8988T (cell line): Measurements from ENCODE around the gene DNAJC3.
"Not testable (repeated sequence)": the region's sequence is repeated elsewhere in the genome, so short reads cannot be mapped to it uniquely, and the experiment has no call there.

ENCODE experiments used
- DNase-seq: peaks from one replicate; pipeline ENCODE4 v3.0.0; 2011

DNAJC3 gene

DNA sequence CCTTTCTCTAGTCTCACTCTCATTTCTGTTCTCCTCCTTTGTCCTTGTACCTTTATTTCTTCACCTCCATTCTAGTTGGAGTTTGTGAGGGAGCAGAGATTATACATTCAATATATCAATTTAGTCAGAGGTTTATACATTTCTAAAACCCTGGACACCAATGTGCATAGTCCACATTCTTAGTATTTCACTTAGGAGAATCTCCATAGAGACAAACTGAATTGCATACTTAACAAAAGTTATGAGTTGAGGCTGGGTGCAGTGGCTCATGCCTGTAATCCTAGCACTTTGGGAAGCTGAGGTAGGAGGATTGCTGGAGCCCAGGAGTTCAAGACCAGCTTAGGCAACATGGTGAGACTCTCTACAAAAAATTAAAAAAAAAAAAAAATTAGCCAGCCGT lies 45.3 kb downstream of the DNAJC3 start:
- no peak for DNase-seq

DNA sequence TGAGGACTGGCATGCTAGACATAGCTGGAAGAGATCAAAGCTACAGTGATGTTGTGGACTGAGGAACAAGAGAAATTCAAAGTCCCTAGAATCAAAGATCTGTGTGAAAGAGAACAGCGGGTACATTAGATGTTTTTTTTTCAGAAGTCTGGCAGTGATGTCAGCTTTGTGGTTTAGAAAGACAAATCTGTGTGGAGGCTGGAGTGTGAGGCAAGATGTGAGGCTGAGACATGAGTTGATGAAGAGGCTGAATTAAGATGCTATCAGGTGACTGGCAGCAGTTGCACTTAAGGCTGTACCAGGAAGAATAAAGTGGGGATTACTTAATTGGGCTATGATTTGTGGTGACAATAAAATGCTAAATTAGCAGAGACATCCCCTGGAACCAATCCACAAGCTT lies 46.5 kb downstream of the DNAJC3 start:
- no peak for DNase-seq

DNA sequence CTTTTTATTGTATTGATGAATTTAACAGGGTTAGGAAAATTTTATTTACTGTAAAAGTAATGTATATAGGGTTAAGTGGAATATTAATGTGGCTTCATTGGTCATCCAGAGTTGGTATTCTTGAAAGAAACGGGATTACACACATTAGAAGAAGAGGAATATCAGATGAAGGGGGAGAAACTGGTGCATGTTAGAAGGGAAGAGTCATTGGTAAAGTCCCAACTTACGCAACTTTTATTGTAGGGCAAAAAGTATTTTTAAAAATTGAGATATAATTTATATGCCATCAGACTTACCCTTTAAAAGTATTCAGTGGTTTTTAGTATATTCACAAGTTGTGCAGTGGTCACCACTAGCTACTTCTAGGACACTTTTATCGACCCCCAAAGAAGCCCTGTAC lies 47.3 kb downstream of the DNAJC3 start:
- no peak for DNase-seq

DNA sequence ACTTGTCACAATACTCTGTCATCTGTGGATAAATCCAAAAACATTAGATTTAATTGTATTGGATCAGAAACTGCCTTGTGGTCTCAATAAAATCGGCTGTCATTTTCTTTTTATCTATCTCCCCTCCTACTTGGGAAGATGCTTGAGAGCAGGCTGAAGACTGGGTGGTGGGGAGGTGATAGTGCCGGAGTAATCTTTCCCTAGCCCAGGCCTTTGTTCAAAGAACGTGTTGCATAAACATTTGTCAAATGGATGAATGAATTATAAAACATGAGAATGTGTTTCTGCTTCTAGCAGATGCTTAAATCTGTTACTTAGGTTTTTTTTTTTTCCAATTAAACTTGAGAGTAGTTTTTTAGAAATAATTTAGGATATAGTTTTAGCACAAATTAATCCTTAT lies 49.9 kb downstream of the DNAJC3 start:
- no peak for DNase-seq

- no peak for DNase-seq
Observed at GRCh38 chr13:95728957-95729356, 52.0 kb downstream of the DNAJC3 start.

GRCh38 chr13:95734124-95734523 lies 57.2 kb downstream of the DNAJC3 start:
- DNase-seq: no peak

GRCh38 chr13:95740071-95740978 lies 63.4 kb downstream of the DNAJC3 start:
- DNase-seq: not testable (repeated sequence)

GRCh38 chr13:95740979-95741320 lies 64.0 kb downstream of the DNAJC3 start:
- no peak for DNase-seq

DNA sequence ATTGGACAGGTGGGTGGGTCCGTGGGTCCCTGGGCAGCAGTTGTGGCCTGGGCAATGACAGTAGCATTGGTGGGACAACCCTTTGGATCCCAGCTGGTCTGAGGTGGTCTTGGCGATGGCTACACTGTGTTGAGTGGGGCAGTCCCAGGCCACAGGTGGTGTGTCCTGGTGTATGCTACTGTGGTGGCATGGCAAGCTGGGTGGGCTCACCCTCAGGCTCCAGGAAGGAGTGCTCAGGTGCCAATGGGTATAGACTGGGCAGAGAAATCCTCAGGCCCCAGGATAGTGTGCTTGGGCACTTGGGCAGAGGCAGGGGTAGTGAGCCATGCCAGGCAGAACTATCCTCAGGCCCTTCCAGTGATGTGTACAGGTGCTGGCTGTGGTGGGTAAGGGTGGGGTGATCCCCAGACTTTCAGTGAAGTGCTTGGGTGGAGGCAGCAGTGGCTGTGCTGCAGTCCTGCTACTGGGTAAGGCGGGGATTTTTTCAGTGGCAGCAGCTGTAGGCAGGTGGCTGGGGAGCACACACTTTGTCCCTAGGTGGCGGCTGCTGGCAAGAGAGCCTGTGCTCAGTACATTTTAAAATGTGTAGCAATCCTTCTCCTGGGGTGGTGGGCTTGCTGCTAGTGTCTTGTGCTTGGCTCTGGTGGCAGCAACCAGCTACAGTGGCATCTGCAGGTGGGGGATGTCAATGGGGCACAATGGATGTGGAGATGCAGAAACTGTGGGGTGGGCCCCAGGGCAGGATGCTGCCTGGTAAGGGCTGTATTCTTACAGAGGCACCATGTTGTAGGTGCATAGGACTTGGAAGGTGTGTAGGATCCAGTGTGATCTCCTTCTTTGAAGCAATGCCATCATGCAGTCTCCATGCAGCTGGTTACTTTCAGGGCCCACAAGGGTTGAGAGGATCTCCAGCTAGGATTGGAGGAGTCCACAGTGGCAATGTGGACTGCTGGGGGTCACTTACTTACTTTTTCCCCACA lies 64.9 kb downstream of the DNAJC3 start:
- DNase-seq: no peak

DNA sequence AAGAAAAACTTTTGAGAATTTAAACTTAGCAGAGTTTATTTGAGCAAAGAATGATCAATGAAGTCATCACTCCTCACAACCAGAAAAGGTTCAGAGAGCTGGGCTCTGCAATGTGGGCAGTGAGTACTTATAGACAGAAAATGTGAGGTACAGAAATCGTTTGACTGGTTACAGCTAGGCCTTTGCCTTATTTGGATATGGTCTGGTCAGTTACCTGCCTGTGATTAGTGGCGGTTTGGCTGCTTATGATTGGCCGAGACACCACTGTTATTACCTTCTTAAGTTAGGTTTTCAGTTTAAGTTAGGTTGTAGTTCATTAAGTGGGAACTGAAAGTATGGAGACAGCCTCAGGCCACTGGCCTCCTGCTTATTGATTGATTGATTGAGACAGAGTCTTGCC lies 66.3 kb downstream of the DNAJC3 start:
- DNase-seq: no peak

- DNase-seq: no peak
Observed at GRCh38 chr13:95745289-95745688, 68.3 kb downstream of the DNAJC3 start.

GRCh38 chr13:95745752-95746151 lies 68.8 kb downstream of the DNAJC3 start:
- DNase-seq: no peak

GRCh38 chr13:95749545-95749944 lies 72.6 kb downstream of the DNAJC3 start:
- no peak for DNase-seq

DNA sequence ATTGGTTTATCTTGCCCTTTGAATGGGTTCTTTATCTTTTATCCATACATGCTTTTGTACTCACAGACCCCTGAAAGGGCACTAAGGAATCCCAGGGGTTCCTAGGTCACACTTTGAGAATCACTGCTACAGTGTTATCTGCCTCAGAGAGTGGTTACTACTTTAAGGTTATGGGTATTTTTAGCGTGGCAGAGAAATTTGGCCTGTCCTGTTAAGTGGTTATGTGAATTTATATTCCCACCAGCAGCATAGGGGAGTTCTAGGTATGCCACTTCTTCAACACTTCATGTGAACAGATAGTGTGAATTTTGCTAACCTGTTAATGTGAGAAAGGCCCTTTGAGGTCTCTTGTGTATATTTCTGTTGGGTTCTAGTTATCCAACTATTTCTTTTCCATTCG lies 75.7 kb downstream of the DNAJC3 start:
- DNase-seq: no peak

- no peak for DNase-seq
Observed at GRCh38 chr13:95754069-95754468, 77.1 kb downstream of the DNAJC3 start.

GRCh38 chr13:95756072-95756471 lies 79.1 kb downstream of the DNAJC3 start:
- no peak for DNase-seq

DNA sequence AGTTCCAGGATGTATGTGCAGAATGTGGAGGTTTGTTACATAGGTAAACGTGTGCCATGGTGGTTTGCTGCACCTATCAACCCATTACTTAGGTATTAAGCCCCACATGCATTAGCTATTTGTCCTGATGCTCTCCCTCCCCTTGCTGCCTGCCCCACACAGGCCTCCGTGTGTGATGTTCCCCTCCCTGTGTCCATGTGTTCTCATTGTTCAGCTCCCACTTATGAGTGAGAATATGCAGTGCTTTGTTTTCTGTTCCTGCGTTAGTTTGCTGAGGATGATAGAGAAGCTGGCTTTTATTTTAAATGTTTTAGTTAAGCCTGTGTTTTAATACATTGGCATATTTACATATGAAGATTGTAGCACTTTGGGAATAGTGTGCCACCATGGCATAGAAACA lies 85.7 kb downstream of the DNAJC3 start:
- DNase-seq: not testable (repeated sequence)

GRCh38 chr13:95763601-95764000 lies 86.7 kb downstream of the DNAJC3 start:
- no peak for DNase-seq

- DNase-seq: no peak
Observed at GRCh38 chr13:95771905-95772304, 95.0 kb downstream of the DNAJC3 start.

DNA sequence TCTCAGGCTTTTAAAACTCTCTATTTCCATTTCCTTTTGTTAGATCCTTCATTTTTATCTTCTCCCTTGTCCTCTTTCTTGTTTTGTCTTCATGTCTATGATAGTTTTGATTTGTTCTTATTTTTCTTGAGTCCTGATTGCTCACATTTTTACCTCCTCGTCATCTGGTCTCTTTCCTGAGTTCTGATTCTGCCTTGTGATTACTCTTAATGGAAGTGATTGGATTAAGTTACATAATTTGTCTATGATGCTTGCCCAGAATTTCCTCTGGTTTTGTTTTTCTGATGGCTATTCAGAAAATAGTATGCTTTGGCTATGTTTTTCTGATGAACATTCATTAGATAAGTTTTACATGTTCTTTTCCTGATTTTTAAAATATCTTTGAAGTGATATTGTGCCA lies 102.6 kb downstream of the DNAJC3 start:
- no peak for DNase-seq

- no peak for DNase-seq
Observed at GRCh38 chr13:95781016-95781415, 104.1 kb downstream of the DNAJC3 start.

DNA sequence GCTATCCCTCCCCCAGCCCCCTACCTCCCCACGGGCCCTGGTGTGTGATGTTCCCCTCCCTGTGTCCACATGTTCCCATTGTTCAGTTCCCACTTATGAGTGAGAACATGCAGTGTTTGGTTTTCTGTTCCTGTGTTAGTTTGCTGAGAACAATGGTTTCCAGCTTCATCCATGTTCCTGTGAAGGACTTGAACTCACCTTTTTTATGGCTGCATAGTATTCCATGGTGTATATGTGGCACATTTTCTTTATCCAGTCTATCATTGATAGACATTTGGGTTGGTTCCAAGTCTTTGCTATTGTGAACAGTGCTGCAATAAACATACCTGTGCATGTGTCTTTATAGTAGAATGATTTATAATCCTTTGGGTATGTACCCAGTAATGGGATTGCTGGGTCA lies 105.0 kb downstream of the DNAJC3 start:
- not testable (repeated sequence) for DNase-seq

DNA sequence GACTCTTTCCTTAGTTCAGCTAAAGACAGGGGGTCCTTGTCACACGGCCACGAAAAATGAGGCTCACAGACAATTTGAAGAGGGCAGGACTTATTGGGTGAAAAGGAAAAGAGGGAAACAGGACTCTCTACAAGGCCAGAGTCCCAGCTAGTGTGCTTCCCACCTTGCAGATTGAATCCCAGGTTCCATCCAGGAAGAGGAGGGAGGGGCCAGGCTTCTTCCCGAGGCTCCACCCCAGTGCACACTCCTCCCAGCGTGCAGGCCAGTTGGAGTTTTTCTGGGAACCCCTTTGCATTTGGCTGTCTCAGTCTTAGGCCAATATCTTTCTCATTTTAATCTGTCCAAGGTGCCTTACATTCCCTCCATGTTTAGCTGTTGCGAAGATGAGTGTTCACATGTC lies 106.8 kb downstream of the DNAJC3 start:
- no peak for DNase-seq
